GM18519 (cell line): ENCODE data around the gene XAB2.
"Not testable (repeated sequence)": the region's sequence is repeated elsewhere in the genome, so short reads cannot be mapped to it uniquely, and the experiment has no call there.

ENCODE experiments used
- ATAC-seq: cut with Tn5 transposase; IDR thresholded peaks from one replicate; pipeline ENCODE4 v1.9.1; 2021; ENCODE audit warnings: mild to moderate bottlenecking, moderate library complexity; ENCODE audit not compliant: unreplicated experiment, low FRiP score

Gene XAB2

GRCh38 chr19:7590256-7590655 lies 39.1 kb downstream of the XAB2 start:
- ATAC-seq, result no peak

GRCh38 chr19:7589822-7590221 lies 39.5 kb downstream of the XAB2 start:
- no peak for ATAC-seq

GRCh38 chr19:7582446-7582845 lies 46.9 kb downstream of the XAB2 start:
- ATAC-seq, result no peak

DNA sequence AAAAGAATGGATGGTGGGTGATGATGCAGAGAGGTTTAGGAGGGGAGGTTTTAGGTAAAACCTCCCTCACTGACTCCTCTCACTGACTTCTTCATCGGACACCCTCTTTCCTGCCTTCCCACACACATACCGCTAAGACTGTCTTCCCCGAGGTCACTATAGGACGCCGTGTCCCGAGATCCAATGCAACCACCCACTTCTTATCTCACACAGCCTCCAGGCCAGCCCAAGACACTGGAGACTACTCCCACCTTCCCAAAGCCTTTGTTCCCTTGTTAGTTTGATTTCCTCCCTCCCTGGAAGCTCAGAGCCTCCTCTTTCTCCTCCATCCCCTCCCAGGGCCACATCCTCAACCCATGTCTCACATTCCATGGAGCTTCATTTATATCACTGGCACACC lies 50.2 kb downstream of the XAB2 start:
- no peak for ATAC-seq

- ATAC-seq, result no peak
Observed at GRCh38 chr19:7578127-7578526, 51.2 kb downstream of the XAB2 start.

DNA sequence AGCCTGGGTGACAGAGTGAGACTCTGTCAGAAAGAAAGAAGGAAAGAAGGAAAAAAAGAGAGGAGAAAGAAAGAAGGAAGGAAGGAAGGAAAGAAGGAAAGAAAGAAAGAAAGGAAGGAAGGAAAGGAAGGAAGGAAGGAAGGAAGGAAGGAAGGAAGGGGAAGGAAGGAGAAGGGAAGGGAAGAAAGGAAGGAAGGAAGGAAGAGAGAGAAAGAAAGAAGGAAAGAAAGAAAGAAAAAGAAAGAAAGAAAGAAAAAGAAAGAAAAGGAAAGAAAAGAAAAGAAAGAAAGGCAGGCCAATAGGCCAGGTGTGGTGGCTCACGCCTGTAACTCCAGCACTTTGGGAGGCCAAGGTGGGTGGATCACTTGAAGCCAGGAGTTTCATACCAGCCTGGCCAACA lies 51.9 kb downstream of the XAB2 start:
- not testable (repeated sequence) for ATAC-seq

DNA sequence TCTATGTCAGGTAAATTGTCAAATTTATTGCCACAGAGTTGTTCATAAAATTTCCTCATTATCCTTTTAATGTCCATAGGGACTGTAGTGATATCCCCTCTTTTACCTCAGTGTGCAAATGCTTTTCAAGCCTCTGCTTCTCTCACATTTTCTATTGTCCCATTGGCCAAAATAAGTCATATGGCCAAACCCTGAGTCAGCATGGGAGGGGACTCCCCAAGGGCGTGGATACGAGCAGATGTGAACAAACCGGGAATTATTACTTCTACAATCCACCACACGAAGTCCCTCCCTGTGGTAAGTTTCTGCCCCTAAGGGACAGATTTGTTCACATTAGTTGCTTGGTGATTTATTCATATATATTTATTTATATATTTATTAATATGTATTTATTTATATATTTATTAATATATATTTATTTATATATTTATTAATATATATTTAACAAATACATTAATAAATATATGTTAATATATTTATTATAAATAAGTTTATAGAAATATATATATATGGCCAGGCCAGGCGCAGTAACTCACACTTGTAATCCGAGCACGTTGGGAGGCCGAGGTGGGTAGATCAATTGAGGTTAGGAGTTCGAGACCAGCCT lies 53.8 kb downstream of the XAB2 start:
- ATAC-seq, result no peak

- no peak for ATAC-seq
Observed at GRCh38 chr19:7570761-7571160, 58.6 kb downstream of the XAB2 start.
